HepG2 (cell line): Measurements from ENCODE around the gene ANTKMT. TPM values are rescaled to one million over a fixed set of nuclear protein-coding genes. Genes with fewer than 3 reads are reported as not detected.

Source experiments
- ARID2 ChIP-seq: sonication (generic); formaldehyde crosslinking; IDR thresholded peaks from 2 replicates; pipeline ENCODE4 v1.8.1; 2022; ENCODE audit warnings: mild to moderate bottlenecking, missing genetic modification reagents, borderline replicate concordance
- ARNT ChIP-seq: fragments of 450-650 bp; IDR thresholded peaks from 2 replicates; pipeline ENCODE4 v1.6.1; 2017
- ATF7 ChIP-seq, 2 experiments: fragments of 450-650 bp in 1 of 2; sonication (generic) in 1 of 2; formaldehyde crosslinking in 1 of 2; IDR thresholded peaks; 2 replicates each; pipeline versions ENCODE4 v1.4.0 to v1.6.1; 2016 to 2020; ENCODE audit warnings: antibody characterized with exemption in 1 of 2, mild to moderate bottlenecking in 1 of 2, missing genetic modification reagents in 1 of 2
- EED ChIP-seq: sonication (generic); formaldehyde crosslinking; IDR thresholded peaks from 2 replicates; pipeline ENCODE4 v1.5.0; 2020; ENCODE audit warnings: mild to moderate bottlenecking, missing genetic modification reagents
- ELF1 ChIP-seq: sonication (generic); formaldehyde crosslinking; IDR thresholded peaks from 2 replicates; pipeline ENCODE4 v1.4.0; 2020; ENCODE audit warnings: missing genetic modification reagents
- ERF ChIP-seq: IDR thresholded peaks from 2 replicates; pipeline ENCODE4 v1.6.1; 2018; ENCODE audit warnings: missing biosample characterization, missing genetic modification reagents
- GABPA ChIP-seq, 2 experiments: IDR thresholded peaks; 2 replicates each; pipeline ENCODE4 v1.6.1; 2011 to 2016; ENCODE audit warnings: low read depth in 2 of 2, low read length in 1 of 2, missing biosample characterization in 1 of 2, missing genetic modification characterization in 1 of 2
- HDAC6 ChIP-seq: fragments of 200-600 bp; sonication (generic); IDR thresholded peaks from 2 replicates; pipeline ENCODE4 v1.7.0; 2017; ENCODE audit warnings: mild to moderate bottlenecking, antibody characterized with exemption, low read length, low read depth
- HMG20A ChIP-seq: IDR thresholded peaks from 2 replicates; pipeline ENCODE4 v1.6.1; 2016; ENCODE audit warnings: borderline replicate concordance
- HMG20B ChIP-seq: conservative IDR thresholded peaks from 2 replicates; pipeline ENCODE4 v1.6.1; 2016; ENCODE audit warnings: missing genetic modification reagents, missing compliant biosample characterization
- KDM4B ChIP-seq: sonication (generic); formaldehyde crosslinking; IDR thresholded peaks from 2 replicates; pipeline ENCODE4 v1.4.0; 2020; ENCODE audit warnings: missing genetic modification reagents
- RFX3 ChIP-seq: IDR thresholded peaks from 2 replicates; pipeline ENCODE4 v1.6.1; 2016; ENCODE audit warnings: missing biosample characterization, missing genetic modification reagents
- RORA ChIP-seq: sonication (generic); formaldehyde crosslinking; IDR thresholded peaks from 2 replicates; pipeline ENCODE4 v1.5.0; 2020; ENCODE audit warnings: mild to moderate bottlenecking, missing genetic modification reagents, moderate library complexity
- ZFP37 ChIP-seq: sonication (generic); formaldehyde crosslinking; IDR thresholded peaks from 2 replicates; pipeline ENCODE4 v1.4.0; 2020; ENCODE audit warnings: missing genetic modification reagents, borderline replicate concordance
- ZNF138 ChIP-seq: sonication (generic); formaldehyde crosslinking; IDR thresholded peaks from 2 replicates; pipeline ENCODE4 v1.5.0; 2020; ENCODE audit warnings: mild to moderate bottlenecking, low read depth, missing genetic modification reagents
- ZNF230 ChIP-seq: sonication (generic); formaldehyde crosslinking; IDR thresholded peaks from 2 replicates; pipeline ENCODE4 v1.4.0; 2020; ENCODE audit warnings: mild to moderate bottlenecking, missing genetic modification reagents
- ZNF343 ChIP-seq: sonication (generic); formaldehyde crosslinking; IDR thresholded peaks from 2 replicates; pipeline ENCODE4 v1.4.0; 2020; ENCODE audit warnings: mild to moderate bottlenecking, missing genetic modification reagents
- ZNF383 ChIP-seq: sonication (generic); formaldehyde crosslinking; IDR thresholded peaks from 2 replicates; pipeline ENCODE4 v1.4.0; 2020; ENCODE audit warnings: missing genetic modification reagents, mild to moderate bottlenecking, borderline replicate concordance
- ZNF552 ChIP-seq: sonication (generic); formaldehyde crosslinking; IDR thresholded peaks from 2 replicates; pipeline ENCODE4 v1.9.0; 2022; ENCODE audit warnings: missing genetic modification reagents, mild to moderate bottlenecking, borderline replicate concordance
- ZNF569 ChIP-seq: sonication (generic); formaldehyde crosslinking; IDR thresholded peaks from 2 replicates; pipeline ENCODE4 v1.5.0; 2020; ENCODE audit warnings: mild to moderate bottlenecking, missing genetic modification reagents, moderate library complexity, borderline replicate concordance
- ZNF709 ChIP-seq: sonication (generic); formaldehyde crosslinking; IDR thresholded peaks from 2 replicates; pipeline ENCODE4 v1.5.0; 2020; ENCODE audit warnings: mild to moderate bottlenecking, missing genetic modification reagents
- ZNF784 ChIP-seq: sonication (generic); formaldehyde crosslinking; IDR thresholded peaks from 2 replicates; pipeline ENCODE4 v1.5.1; 2020; ENCODE audit warnings: missing genetic modification reagents, mild to moderate bottlenecking, borderline replicate concordance
- ZNF878 ChIP-seq: sonication (generic); formaldehyde crosslinking; IDR thresholded peaks from 2 replicates; pipeline ENCODE4 v1.8.1; 2023; ENCODE audit warnings: mild to moderate bottlenecking, missing genetic modification reagents, moderate library complexity
- ZSCAN22 ChIP-seq: sonication (generic); formaldehyde crosslinking; IDR thresholded peaks from 2 replicates; pipeline ENCODE4 v1.4.0; 2020; ENCODE audit warnings: mild to moderate bottlenecking, missing genetic modification reagents
- polyA plus RNA-seq, 8 experiments: library from polyadenylated mRNA; depleted of rRNA in 3 of 8; stranded (reverse) in 7 of 8; unstranded in 1 of 8; fragments of >200 nt; fragmentation: Illumina TruSeq in 4 of 8; extraction: Trizol in 4 of 8; gene quantifications; 2 replicates each; pipeline versions ENCODE4 v1.2.1 to v1.2.3, GENCODE V29; 2011 to 2016; ENCODE audit warnings: low read depth in 4 of 8, missing spikeins in 1 of 8, mixed read lengths in 1 of 8; ENCODE audit not compliant: insufficient read depth in 1 of 8
- total RNA-seq, 5 experiments: library from RNA; depleted of rRNA; stranded (reverse); fragments of >200 nt; fragmentation: Illumina TruSeq; extraction: Trizol; gene quantifications; 2 replicates each; pipeline ENCODE4 v1.2.3, GENCODE V29; 2016; ENCODE audit warnings: low read depth in 1 of 5
- TF ChIP-seq, protein P1 (sequence below): sonication (generic); formaldehyde crosslinking; IDR thresholded peaks from 2 replicates; pipeline ENCODE4 v1.8.1; 2023; ENCODE audit warnings: mild to moderate bottlenecking, missing genetic modification reagents
- TF ChIP-seq, protein P2 (sequence below): sonication (generic); formaldehyde crosslinking; IDR thresholded peaks from 2 replicates; pipeline ENCODE4 v1.5.0; 2020; ENCODE audit warnings: mild to moderate bottlenecking, missing genetic modification reagents, moderate library complexity
- TF ChIP-seq, protein P3 (sequence below): sonication (generic); formaldehyde crosslinking; IDR thresholded peaks from 2 replicates; pipeline ENCODE4 v1.5.1; 2020; ENCODE audit warnings: mild to moderate bottlenecking, moderate library complexity, missing genetic modification reagents

Gene ANTKMT
- total and polyA plus RNA-seq, 2 of the 13 experiments (the other 11 are each of a cell fraction or from before 2014, with no cell fraction given): 7.5 to 47.8 TPM

DNA sequence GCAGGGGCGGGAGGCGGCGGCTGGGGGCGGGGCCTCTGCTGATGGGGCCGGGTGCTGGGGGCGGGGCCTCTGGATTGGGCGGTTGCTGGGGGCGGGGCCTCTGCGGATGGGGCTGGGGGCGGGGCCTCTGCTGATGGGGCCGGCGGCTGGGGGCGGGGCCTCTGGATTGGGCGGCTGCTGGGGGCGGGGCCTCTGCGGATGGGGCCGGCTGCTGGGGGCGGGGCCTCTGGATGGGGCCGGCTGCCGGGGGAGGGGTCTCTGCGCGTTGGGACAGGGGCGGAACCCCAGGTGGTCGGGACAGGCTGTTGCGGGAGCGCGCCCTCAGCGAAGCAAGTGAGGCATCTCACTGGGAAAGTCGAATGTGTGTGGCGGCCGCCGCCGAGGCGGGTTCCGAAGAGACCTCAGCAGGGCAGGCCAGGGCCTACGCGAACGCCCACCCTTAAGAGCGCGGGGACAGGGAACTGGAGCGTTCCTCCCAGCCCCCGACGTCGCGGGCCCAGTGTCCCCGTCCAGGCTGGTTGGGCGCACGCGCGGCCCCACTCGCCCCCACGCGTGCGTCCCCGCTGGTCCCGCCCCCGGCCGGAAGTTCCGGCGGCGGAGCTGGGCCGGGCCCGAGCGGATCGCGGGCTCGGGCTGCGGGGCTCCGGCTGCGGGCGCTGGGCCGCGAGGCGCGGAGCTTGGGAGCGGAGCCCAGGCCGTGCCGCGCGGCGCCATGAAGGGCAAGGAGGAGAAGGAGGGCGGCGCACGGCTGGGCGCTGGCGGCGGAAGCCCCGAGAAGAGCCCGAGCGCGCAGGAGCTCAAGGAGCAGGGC is 40.9 kb upstream of the ANTKMT start, which contains the start of gene STUB1 (continued):
- TF ChIP-seq ZNF709 (CRISPR knock-in tag) (no peak), ZNF569 (CRISPR knock-in tag) (no peak), ARNT (no peak), ZNF383 (CRISPR knock-in tag) (no peak), ZNF552 (no peak), HDAC6 (no peak), RFX3 (CRISPR knock-in tag) (no peak), ZNF878 (no peak), KDM4B (no peak), RORA (CRISPR knock-in tag) (no peak), ATF7 (IDR thresholded peaks at IDR 0.05) (no peak), ATF7 (CRISPR knock-in tag; IDR thresholded peaks at IDR 0.05) (no peak), ARID2 (CRISPR knock-in tag) (no peak), ZNF138 (CRISPR knock-in tag) (no peak), ERF (no peak), HMG20A (no peak), HMG20B (CRISPR knock-in tag) (no peak), ZNF784 (CRISPR knock-in tag) (no peak), ELF1 (CRISPR knock-in tag) (no peak), EED (CRISPR knock-in tag) (no peak), ZNF343 (CRISPR knock-in tag) (no peak), GABPA (IDR thresholded peaks at IDR 0.05; ENCODE audit: low read depth, low read length) (peak; percentile 95), GABPA (CRISPR knock-in tag; IDR thresholded peaks at IDR 0.05; ENCODE audit: low read depth) (peak; percentile 61; the same call in 1 of the 2 replicates), ZSCAN22 (no peak), ZNF230 (CRISPR knock-in tag) (no peak), ZFP37 (no peak)
- TF ChIP-seq, protein P1, sequence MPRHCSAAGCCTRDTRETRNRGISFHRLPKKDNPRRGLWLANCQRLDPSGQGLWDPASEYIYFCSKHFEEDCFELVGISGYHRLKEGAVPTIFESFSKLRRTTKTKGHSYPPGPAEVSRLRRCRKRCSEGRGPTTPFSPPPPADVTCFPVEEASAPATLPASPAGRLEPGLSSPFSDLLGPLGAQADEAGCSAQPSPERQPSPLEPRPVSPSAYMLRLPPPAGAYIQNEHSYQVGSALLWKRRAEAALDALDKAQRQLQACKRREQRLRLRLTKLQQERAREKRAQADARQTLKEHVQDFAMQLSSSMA (CRISPR knock-in tag): no peak
- TF ChIP-seq, protein P2, sequence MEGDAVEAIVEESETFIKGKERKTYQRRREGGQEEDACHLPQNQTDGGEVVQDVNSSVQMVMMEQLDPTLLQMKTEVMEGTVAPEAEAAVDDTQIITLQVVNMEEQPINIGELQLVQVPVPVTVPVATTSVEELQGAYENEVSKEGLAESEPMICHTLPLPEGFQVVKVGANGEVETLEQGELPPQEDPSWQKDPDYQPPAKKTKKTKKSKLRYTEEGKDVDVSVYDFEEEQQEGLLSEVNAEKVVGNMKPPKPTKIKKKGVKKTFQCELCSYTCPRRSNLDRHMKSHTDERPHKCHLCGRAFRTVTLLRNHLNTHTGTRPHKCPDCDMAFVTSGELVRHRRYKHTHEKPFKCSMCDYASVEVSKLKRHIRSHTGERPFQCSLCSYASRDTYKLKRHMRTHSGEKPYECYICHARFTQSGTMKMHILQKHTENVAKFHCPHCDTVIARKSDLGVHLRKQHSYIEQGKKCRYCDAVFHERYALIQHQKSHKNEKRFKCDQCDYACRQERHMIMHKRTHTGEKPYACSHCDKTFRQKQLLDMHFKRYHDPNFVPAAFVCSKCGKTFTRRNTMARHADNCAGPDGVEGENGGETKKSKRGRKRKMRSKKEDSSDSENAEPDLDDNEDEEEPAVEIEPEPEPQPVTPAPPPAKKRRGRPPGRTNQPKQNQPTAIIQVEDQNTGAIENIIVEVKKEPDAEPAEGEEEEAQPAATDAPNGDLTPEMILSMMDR: no peak
- TF ChIP-seq, protein P3, sequence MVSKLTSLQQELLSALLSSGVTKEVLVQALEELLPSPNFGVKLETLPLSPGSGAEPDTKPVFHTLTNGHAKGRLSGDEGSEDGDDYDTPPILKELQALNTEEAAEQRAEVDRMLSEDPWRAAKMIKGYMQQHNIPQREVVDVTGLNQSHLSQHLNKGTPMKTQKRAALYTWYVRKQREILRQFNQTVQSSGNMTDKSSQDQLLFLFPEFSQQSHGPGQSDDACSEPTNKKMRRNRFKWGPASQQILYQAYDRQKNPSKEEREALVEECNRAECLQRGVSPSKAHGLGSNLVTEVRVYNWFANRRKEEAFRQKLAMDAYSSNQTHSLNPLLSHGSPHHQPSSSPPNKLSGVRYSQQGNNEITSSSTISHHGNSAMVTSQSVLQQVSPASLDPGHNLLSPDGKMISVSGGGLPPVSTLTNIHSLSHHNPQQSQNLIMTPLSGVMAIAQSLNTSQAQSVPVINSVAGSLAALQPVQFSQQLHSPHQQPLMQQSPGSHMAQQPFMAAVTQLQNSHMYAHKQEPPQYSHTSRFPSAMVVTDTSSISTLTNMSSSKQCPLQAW (CRISPR knock-in tag): no peak; the same call in 1 of the 2 replicates
